HepG2 (cell line): ENCODE measurements around the gene HEMK1. TPM values are rescaled to one million over a fixed set of nuclear protein-coding genes. Genes with fewer than 3 reads are reported as not detected.

Experiments used
- EP300 ChIP-seq, 3 experiments: sonication (generic) in 1 of 3; formaldehyde crosslinking in 1 of 3; IDR thresholded peaks; 2 replicates each; pipeline versions ENCODE4 v1.5.1 to v1.6.1; 2011 to 2020; ENCODE audit warnings: low read depth in 2 of 3, low read length in 2 of 3, borderline replicate concordance in 1 of 3, improper control_type of control experiment in 1 of 3, mild to moderate bottlenecking in 1 of 3, missing genetic modification reagents in 1 of 3, moderate library complexity in 1 of 3
- HNF4G ChIP-seq, 2 experiments: sonication (generic) in 1 of 2; formaldehyde crosslinking in 1 of 2; IDR thresholded peaks; 2 replicates each; pipeline versions ENCODE4 v1.4.0 to v1.6.1; 2011 to 2020; ENCODE audit warnings: borderline replicate concordance in 2 of 2, low read depth in 2 of 2, mild to moderate bottlenecking in 2 of 2, low read length in 1 of 2, missing genetic modification reagents in 1 of 2, moderate library complexity in 1 of 2
- JUND ChIP-seq: sonication (generic); formaldehyde crosslinking; IDR thresholded peaks from 2 replicates; pipeline ENCODE4 v1.8.0; 2022; ENCODE audit warnings: mild to moderate bottlenecking, missing genetic modification reagents
- MAF1 ChIP-seq: sonication (generic); formaldehyde crosslinking; IDR thresholded peaks from 2 replicates; pipeline ENCODE4 v1.5.0; 2020; ENCODE audit warnings: missing genetic modification reagents, borderline replicate concordance
- PHF5A ChIP-seq: IDR thresholded peaks from one replicate; pipeline ENCODE4 v1.6.1; 2018; ENCODE audit warnings: low read depth, missing genetic modification reagents; ENCODE audit not compliant: unreplicated experiment
- SP5 ChIP-seq: IDR thresholded peaks from 2 replicates; pipeline ENCODE4 v1.6.1; 2016; ENCODE audit warnings: low read depth, borderline replicate concordance
- ZNF138 ChIP-seq: sonication (generic); formaldehyde crosslinking; IDR thresholded peaks from 2 replicates; pipeline ENCODE4 v1.5.0; 2020; ENCODE audit warnings: mild to moderate bottlenecking, low read depth, missing genetic modification reagents
- ZNF382 ChIP-seq: sonication (generic); formaldehyde crosslinking; IDR thresholded peaks from 2 replicates; pipeline ENCODE4 v1.5.0; 2020; ENCODE audit warnings: missing genetic modification reagents, mild to moderate bottlenecking, borderline replicate concordance
- ZNF558 ChIP-seq: sonication (generic); formaldehyde crosslinking; IDR thresholded peaks from 2 replicates; pipeline ENCODE4 v1.9.0; 2022; ENCODE audit warnings: mild to moderate bottlenecking, missing genetic modification reagents, borderline replicate concordance
- ZNF678 ChIP-seq: sonication (generic); formaldehyde crosslinking; IDR thresholded peaks from 2 replicates; pipeline ENCODE4 v1.4.0; 2020; ENCODE audit warnings: mild to moderate bottlenecking, missing genetic modification reagents
- polyA plus RNA-seq, 8 experiments: library from polyadenylated mRNA; depleted of rRNA in 3 of 8; stranded (reverse) in 7 of 8; unstranded in 1 of 8; fragments of >200 nt; fragmentation: Illumina TruSeq in 4 of 8; extraction: Trizol in 4 of 8; gene quantifications; 2 replicates each; pipeline versions ENCODE4 v1.2.1 to v1.2.3, GENCODE V29; 2011 to 2016; ENCODE audit warnings: low read depth in 4 of 8, missing spikeins in 1 of 8, mixed read lengths in 1 of 8; ENCODE audit not compliant: insufficient read depth in 1 of 8
- total RNA-seq, 5 experiments: library from RNA; depleted of rRNA; stranded (reverse); fragments of >200 nt; fragmentation: Illumina TruSeq; extraction: Trizol; gene quantifications; 2 replicates each; pipeline ENCODE4 v1.2.3, GENCODE V29; 2016; ENCODE audit warnings: low read depth in 1 of 5
- TF ChIP-seq, protein P1 (sequence below): sonication (generic); formaldehyde crosslinking; IDR thresholded peaks from 2 replicates; pipeline ENCODE4 v1.5.1; 2020; ENCODE audit warnings: mild to moderate bottlenecking, missing genetic modification reagents, moderate library complexity
- TF ChIP-seq, protein P2 (sequence below): sonication (generic); formaldehyde crosslinking; IDR thresholded peaks from 2 replicates; pipeline ENCODE4 v1.5.0; 2020; ENCODE audit warnings: mild to moderate bottlenecking, missing genetic modification reagents, borderline replicate concordance
- TF ChIP-seq, protein P3 (sequence below): sonication (generic); formaldehyde crosslinking; IDR thresholded peaks from 2 replicates; pipeline ENCODE4 v1.4.0; 2020; ENCODE audit warnings: missing genetic modification reagents, borderline replicate concordance

Gene HEMK1
- total and polyA plus RNA-seq, 2 of the 13 experiments (the other 11 are each of a cell fraction or from before 2014, with no cell fraction given): 9.8 to 12.6 TPM

DNA sequence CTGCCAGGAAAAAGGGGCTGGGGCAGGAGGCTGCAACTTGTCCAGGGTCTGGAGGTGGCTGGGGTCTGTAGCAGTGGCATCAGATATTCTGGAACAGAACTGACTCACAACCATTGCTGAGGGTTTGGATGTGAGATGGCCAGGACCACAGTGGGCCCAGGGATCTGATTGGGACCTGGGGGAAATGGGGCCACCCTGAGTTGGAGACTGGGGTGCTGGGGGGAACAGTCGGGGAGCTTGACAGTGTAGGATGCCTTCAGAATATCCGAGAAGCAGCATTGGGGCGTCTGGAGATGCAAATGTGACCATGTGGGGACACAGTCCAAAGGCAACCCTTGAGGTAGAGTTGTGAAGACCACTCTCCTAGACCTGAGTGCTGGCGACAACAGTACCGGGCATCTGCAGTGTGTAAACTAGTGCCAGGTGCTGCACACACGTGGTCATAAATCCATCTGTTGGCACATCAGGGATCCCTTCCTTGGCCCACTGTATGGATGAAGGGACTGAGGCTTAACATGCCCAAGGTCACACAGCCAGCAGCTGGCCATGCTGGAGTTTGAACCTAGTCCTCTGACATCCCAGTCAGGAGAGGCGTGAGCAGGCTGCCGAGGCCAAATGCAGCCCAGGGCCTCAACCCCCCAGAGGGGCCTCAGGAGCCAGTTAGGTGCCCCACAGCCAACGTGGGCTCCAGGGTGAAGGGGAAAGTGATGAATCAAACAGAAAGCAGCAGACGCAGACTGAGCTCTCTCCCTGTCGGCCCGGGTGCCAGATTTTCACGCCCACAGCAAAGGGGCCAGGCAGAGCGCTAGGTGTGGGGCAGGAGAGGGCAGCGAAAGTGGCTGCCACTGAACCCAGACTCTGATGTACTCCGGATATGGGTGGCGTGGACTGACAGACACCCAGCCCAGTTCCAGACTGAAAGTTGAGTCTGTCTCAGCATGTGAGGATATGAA, 18.8 kb downstream of the HEMK1 start (continued):
- TF ChIP-seq, protein P1, sequence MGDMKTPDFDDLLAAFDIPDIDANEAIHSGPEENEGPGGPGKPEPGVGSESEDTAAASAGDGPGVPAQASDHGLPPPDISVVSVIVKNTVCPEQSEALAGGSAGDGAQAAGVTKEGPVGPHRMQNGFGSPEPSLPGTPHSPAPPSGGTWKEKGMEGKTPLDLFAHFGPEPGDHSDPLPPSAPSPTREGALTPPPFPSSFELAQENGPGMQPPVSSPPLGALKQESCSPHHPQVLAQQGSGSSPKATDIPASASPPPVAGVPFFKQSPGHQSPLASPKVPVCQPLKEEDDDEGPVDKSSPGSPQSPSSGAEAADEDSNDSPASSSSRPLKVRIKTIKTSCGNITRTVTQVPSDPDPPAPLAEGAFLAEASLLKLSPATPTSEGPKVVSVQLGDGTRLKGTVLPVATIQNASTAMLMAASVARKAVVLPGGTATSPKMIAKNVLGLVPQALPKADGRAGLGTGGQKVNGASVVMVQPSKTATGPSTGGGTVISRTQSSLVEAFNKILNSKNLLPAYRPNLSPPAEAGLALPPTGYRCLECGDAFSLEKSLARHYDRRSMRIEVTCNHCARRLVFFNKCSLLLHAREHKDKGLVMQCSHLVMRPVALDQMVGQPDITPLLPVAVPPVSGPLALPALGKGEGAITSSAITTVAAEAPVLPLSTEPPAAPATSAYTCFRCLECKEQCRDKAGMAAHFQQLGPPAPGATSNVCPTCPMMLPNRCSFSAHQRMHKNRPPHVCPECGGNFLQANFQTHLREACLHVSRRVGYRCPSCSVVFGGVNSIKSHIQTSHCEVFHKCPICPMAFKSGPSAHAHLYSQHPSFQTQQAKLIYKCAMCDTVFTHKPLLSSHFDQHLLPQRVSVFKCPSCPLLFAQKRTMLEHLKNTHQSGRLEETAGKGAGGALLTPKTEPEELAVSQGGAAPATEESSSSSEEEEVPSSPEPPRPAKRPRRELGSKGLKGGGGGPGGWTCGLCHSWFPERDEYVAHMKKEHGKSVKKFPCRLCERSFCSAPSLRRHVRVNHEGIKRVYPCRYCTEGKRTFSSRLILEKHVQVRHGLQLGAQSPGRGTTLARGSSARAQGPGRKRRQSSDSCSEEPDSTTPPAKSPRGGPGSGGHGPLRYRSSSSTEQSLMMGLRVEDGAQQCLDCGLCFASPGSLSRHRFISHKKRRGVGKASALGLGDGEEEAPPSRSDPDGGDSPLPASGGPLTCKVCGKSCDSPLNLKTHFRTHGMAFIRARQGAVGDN (CRISPR knock-in tag): peak; percentile 97
- peak; percentile 50; the same call in 1 of the 2 replicates for TF ChIP-seq JUND
- TF ChIP-seq, protein P2, sequence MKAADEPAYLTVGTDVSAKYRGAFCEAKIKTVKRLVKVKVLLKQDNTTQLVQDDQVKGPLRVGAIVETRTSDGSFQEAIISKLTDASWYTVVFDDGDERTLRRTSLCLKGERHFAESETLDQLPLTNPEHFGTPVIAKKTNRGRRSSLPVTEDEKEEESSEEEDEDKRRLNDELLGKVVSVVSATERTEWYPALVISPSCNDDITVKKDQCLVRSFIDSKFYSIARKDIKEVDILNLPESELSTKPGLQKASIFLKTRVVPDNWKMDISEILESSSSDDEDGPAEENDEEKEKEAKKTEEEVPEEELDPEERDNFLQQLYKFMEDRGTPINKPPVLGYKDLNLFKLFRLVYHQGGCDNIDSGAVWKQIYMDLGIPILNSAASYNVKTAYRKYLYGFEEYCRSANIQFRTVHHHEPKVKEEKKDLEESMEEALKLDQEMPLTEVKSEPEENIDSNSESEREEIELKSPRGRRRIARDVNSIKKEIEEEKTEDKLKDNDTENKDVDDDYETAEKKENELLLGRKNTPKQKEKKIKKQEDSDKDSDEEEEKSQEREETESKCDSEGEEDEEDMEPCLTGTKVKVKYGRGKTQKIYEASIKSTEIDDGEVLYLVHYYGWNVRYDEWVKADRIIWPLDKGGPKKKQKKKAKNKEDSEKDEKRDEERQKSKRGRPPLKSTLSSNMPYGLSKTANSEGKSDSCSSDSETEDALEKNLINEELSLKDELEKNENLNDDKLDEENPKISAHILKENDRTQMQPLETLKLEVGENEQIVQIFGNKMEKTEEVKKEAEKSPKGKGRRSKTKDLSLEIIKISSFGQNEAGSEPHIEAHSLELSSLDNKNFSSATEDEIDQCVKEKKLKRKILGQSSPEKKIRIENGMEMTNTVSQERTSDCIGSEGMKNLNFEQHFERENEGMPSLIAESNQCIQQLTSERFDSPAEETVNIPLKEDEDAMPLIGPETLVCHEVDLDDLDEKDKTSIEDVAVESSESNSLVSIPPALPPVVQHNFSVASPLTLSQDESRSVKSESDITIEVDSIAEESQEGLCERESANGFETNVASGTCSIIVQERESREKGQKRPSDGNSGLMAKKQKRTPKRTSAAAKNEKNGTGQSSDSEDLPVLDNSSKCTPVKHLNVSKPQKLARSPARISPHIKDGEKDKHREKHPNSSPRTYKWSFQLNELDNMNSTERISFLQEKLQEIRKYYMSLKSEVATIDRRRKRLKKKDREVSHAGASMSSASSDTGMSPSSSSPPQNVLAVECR (CRISPR knock-in tag): no peak; the same call in 1 of the 2 replicates
- peak in 1 of 2 experiments; percentile 76; a peak in 3 of 4 replicates for TF ChIP-seq EP300 (IDR thresholded peaks at IDR 0.05; ENCODE audit: low read depth in 2 of 2, low read length in 2 of 2)
- TF ChIP-seq EP300 (CRISPR knock-in tag; IDR thresholded peaks at IDR 0.05; ENCODE audit: borderline replicate concordance): peak; percentile 36; the same call in 1 of the 2 replicates
- 0 out of 2 replicates have a peak, but pooled peaks have one; percentile 17 for TF ChIP-seq SP5
- 0 out of 2 replicates have a peak, but pooled peaks have one; percentile 26 for TF ChIP-seq ZNF678 (CRISPR knock-in tag)
- no peak for TF ChIP-seq ZNF558 (CRISPR knock-in tag)
- TF ChIP-seq HNF4G (IDR thresholded peaks at IDR 0.05; ENCODE audit: borderline replicate concordance, low read depth, low read length): peak; percentile 86
- TF ChIP-seq HNF4G (CRISPR knock-in tag; IDR thresholded peaks at IDR 0.05; ENCODE audit: borderline replicate concordance, low read depth): peak; percentile 65; the same call in 1 of the 2 replicates
- no peak for TF ChIP-seq PHF5A (CRISPR knock-in tag)
- TF ChIP-seq ZNF138 (CRISPR knock-in tag): no peak
- no peak for TF ChIP-seq ZNF382 (CRISPR knock-in tag)
- TF ChIP-seq MAF1 (CRISPR knock-in tag): no peak
- TF ChIP-seq, protein P3, sequence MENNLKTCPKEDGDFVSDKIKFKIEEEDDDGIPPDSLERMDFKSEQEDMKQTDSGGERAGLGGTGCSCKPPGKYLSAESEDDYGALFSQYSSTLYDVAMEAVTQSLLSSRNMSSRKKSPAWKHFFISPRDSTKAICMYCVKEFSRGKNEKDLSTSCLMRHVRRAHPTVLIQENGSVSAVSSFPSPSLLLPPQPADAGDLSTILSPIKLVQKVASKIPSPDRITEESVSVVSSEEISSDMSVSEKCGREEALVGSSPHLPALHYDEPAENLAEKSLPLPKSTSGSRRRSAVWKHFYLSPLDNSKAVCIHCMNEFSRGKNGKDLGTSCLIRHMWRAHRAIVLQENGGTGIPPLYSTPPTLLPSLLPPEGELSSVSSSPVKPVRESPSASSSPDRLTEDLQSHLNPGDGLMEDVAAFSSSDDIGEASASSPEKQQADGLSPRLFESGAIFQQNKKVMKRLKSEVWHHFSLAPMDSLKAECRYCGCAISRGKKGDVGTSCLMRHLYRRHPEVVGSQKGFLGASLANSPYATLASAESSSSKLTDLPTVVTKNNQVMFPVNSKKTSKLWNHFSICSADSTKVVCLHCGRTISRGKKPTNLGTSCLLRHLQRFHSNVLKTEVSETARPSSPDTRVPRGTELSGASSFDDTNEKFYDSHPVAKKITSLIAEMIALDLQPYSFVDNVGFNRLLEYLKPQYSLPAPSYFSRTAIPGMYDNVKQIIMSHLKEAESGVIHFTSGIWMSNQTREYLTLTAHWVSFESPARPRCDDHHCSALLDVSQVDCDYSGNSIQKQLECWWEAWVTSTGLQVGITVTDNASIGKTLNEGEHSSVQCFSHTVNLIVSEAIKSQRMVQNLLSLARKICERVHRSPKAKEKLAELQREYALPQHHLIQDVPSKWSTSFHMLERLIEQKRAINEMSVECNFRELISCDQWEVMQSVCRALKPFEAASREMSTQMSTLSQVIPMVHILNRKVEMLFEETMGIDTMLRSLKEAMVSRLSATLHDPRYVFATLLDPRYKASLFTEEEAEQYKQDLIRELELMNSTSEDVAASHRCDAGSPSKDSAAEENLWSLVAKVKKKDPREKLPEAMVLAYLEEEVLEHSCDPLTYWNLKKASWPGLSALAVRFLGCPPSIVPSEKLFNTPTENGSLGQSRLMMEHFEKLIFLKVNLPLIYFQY (CRISPR knock-in tag): no peak; the same call in 1 of the 2 replicates
